Liver (tissue), 9 donors: ENCODE results near the gene UNG. TPM values are rescaled to one million over a fixed set of nuclear protein-coding genes. Genes with fewer than 3 reads are reported as not detected.

Experiments used
- DNase-seq: peaks from one replicate; pipeline ENCODE4 v3.0.0-alpha.2; 2017; ENCODE audit warnings: low spot score
- H3K27ac ChIP-seq, 2 donors: one replicate each; pipeline ENCODE4 v1.7.0; 2013; ENCODE audit warnings: inconsistent platforms in 2 of 2, low read length in 2 of 2, control low read depth in 1 of 2, low read depth in 1 of 2, mild to moderate bottlenecking in 1 of 2
- H3K27me3 ChIP-seq, 4 donors: one replicate each; pipeline versions ENCODE4 v1.6.1 to v1.7.0; 2013; ENCODE audit warnings: low read length in 3 of 4, inconsistent platforms in 1 of 4, mild to moderate bottlenecking in 1 of 4, moderate library complexity in 1 of 4; ENCODE audit not compliant: control insufficient read depth in 4 of 4, insufficient read depth in 4 of 4
- H3K36me3 ChIP-seq, 4 donors: one replicate each; pipeline versions ENCODE4 v1.6.1 to v1.7.0; 2013; ENCODE audit warnings: low read length in 3 of 4, mild to moderate bottlenecking in 3 of 4, low read depth in 1 of 4, moderate library complexity in 1 of 4; ENCODE audit not compliant: control insufficient read depth in 4 of 4, insufficient read depth in 3 of 4
- H3K4me1 ChIP-seq, 4 donors: one replicate each; pipeline versions ENCODE4 v1.6.1 to v1.7.0; 2013; ENCODE audit warnings: low read length in 3 of 4, mild to moderate bottlenecking in 3 of 4, moderate library complexity in 1 of 4; ENCODE audit not compliant: control insufficient read depth in 4 of 4, insufficient read depth in 4 of 4
- H3K4me3 ChIP-seq, 3 donors: one replicate each; pipeline versions ENCODE4 v1.6.1 to v1.7.0; 2013; ENCODE audit warnings: low read length in 3 of 3, control low read depth in 1 of 3, low read depth in 1 of 3, mild to moderate bottlenecking in 1 of 3
- H3K9ac ChIP-seq, 2 donors: one replicate each; pipeline ENCODE4 v1.7.0; 2013; ENCODE audit warnings: low read length in 2 of 2, mild to moderate bottlenecking in 2 of 2, moderate library complexity in 2 of 2, control low read depth in 1 of 2, low read depth in 1 of 2
- H3K9me3 ChIP-seq, 4 donors: one replicate each; pipeline versions ENCODE4 v1.6.1 to v1.7.0; 2013; ENCODE audit warnings: low read length in 3 of 4; ENCODE audit not compliant: control insufficient read depth in 4 of 4
- EGR1 ChIP-seq, 2 donors: IDR thresholded peaks; 2 replicates each; pipeline ENCODE4 v1.6.1; 2016 to 2018; ENCODE audit warnings: antibody characterized with exemption in 2 of 2, low read depth in 2 of 2
- FOXA2 ChIP-seq: IDR thresholded peaks from 2 replicates; pipeline ENCODE4 v1.6.1; 2016; ENCODE audit warnings: antibody characterized with exemption
- GABPA ChIP-seq, 2 donors: IDR thresholded peaks in 1 of 2; conservative IDR thresholded peaks in 1 of 2; 2 replicates each; pipeline ENCODE4 v1.6.1; 2016; ENCODE audit warnings: antibody characterized with exemption in 2 of 2, mild to moderate bottlenecking in 1 of 2, moderate library complexity in 1 of 2
- HNF4A ChIP-seq, 2 donors: conservative IDR thresholded peaks; 2 replicates each; pipeline ENCODE4 v1.6.1; 2016; ENCODE audit warnings: antibody characterized with exemption in 2 of 2, mild to moderate bottlenecking in 2 of 2
- HNF4G ChIP-seq: IDR thresholded peaks from 2 replicates; pipeline ENCODE4 v1.6.1; 2016; ENCODE audit warnings: antibody characterized with exemption
- RXRA ChIP-seq, 2 donors: IDR thresholded peaks; 2 replicates each; pipeline ENCODE4 v1.6.1; 2017 to 2018; ENCODE audit warnings: antibody characterized with exemption in 2 of 2, mild to moderate bottlenecking in 1 of 2
- SP1 ChIP-seq: IDR thresholded peaks from 2 replicates; pipeline ENCODE4 v1.6.1; 2018; ENCODE audit warnings: antibody characterized with exemption, mild to moderate bottlenecking
- YY1 ChIP-seq: IDR thresholded peaks from 2 replicates; pipeline ENCODE4 v1.6.1; 2016; ENCODE audit warnings: antibody characterized with exemption, mild to moderate bottlenecking
- WGBS: extraction: QIAGEN DNeasy Blood & Tissue Kit; methylation state at CpG from one replicate; pipeline ENCODE4 v1.1.7; 2013; 5-methylcytosine and 5-hydroxymethylcytosine counted together
- polyA plus RNA-seq, 2 donors: library from polyadenylated mRNA; stranded (reverse) in 1 of 2; unstranded in 1 of 2; fragments of 200-250 nt in 1 of 2; fragments of >200 nt in 1 of 2; fragmentation: Nextera tagmentation in 1 of 2; extraction: Ambion mirVana in 1 of 2; gene quantifications; one replicate each; pipeline versions ENCODE4 v1.2.1 to v1.2.3, GENCODE V29; 2013 to 2015
- total RNA-seq, 2 donors: library from RNA; depleted of rRNA; stranded (reverse); fragments of >200 nt; gene quantifications; one replicate each; pipeline ENCODE4 v1.2.3, GENCODE V29; 2014
- TF ChIP-seq, protein P1 (sequence below): IDR thresholded peaks from 2 replicates; pipeline ENCODE4 v1.6.1; 2016; ENCODE audit warnings: antibody characterized with exemption, mild to moderate bottlenecking
- TF ChIP-seq, protein P2 (sequence below): IDR thresholded peaks from 2 replicates; pipeline ENCODE4 v1.6.1; 2016; ENCODE audit warnings: antibody characterized with exemption
- TF ChIP-seq, protein P3 (sequence below): IDR thresholded peaks from 2 replicates; pipeline ENCODE4 v1.6.1; 2016; ENCODE audit warnings: antibody characterized with exemption
- donor health status: healthy.
- donor health status: healthy.
- donor health status: healthy.
- donor health status: healthy.
- donor health status: healthy.

UNG gene
- total and polyA plus RNA-seq, 4 donors = 9.4 to 22.1 (median 14.9) TPM

DNA sequence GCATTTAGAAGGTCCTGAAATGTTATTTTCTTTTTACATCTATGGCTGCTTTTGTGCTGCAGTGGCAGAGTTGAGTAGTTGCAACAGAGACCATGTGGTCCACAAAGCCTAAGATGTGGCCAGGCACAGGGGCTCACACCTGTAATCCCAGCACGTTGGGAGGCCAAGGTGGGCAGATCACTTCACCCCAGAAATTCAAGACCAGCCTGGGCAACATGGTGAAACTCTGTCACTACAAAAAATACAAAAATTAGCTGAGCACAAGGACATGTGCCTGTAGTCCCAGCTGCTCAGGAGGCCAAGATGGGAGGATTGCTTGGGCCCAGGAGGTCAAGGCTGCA is 31.6 kb upstream of the UNG start:
- TF ChIP-seq, protein P1, sequence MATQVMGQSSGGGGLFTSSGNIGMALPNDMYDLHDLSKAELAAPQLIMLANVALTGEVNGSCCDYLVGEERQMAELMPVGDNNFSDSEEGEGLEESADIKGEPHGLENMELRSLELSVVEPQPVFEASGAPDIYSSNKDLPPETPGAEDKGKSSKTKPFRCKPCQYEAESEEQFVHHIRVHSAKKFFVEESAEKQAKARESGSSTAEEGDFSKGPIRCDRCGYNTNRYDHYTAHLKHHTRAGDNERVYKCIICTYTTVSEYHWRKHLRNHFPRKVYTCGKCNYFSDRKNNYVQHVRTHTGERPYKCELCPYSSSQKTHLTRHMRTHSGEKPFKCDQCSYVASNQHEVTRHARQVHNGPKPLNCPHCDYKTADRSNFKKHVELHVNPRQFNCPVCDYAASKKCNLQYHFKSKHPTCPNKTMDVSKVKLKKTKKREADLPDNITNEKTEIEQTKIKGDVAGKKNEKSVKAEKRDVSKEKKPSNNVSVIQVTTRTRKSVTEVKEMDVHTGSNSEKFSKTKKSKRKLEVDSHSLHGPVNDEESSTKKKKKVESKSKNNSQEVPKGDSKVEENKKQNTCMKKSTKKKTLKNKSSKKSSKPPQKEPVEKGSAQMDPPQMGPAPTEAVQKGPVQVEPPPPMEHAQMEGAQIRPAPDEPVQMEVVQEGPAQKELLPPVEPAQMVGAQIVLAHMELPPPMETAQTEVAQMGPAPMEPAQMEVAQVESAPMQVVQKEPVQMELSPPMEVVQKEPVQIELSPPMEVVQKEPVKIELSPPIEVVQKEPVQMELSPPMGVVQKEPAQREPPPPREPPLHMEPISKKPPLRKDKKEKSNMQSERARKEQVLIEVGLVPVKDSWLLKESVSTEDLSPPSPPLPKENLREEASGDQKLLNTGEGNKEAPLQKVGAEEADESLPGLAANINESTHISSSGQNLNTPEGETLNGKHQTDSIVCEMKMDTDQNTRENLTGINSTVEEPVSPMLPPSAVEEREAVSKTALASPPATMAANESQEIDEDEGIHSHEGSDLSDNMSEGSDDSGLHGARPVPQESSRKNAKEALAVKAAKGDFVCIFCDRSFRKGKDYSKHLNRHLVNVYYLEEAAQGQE = peak; percentile 4
- TF ChIP-seq RXRA (IDR thresholded peaks at IDR 0.05) = peak in 1 of 2 donors; percentile 2
- TF ChIP-seq GABPA (IDR thresholded peaks at IDR 0.05 in 1 of 2, conservative IDR thresholded peaks at IDR 0.05 in 1 of 2) = no peak
- TF ChIP-seq, protein P2, sequence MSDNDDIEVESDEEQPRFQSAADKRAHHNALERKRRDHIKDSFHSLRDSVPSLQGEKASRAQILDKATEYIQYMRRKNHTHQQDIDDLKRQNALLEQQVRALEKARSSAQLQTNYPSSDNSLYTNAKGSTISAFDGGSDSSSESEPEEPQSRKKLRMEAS = no peak
- no peak for TF ChIP-seq SP1
- H3K36me3 ChIP-seq = peaks cover 0 to 25% (median 14%) of the 10 kb centered on the region in 4 donors
- no peak for DNase-seq
- no peak overlapping the region for H3K4me3 ChIP-seq
- H3K4me1 ChIP-seq = peaks cover 4 to 40% (median 26%) of the 10 kb centered on the region in 4 donors
- WGBS = 25% methylated on average over 1 of the region's 1 CpG
- peak overlapping the region in 1 of 2 donors; percentile 21 for H3K9ac ChIP-seq
- H3K9me3 ChIP-seq = no peaks in the 10 kb centered on the region
- no peaks in the 10 kb centered on the region for H3K27me3 ChIP-seq
- H3K27ac ChIP-seq = peak overlapping the region; percentile 57 to 70

GRCh38 chr12:109069307-109070271 is 27.8 kb upstream of the UNG start:
- no peak overlapping the region for H3K9ac ChIP-seq
- no peaks in the 10 kb centered on the region for H3K9me3 ChIP-seq
- no peak overlapping the region for H3K27ac ChIP-seq
- peak in 1 of 2 donors; percentile 54 for TF ChIP-seq HNF4A (conservative IDR thresholded peaks at IDR 0.05)
- TF ChIP-seq, protein P3, sequence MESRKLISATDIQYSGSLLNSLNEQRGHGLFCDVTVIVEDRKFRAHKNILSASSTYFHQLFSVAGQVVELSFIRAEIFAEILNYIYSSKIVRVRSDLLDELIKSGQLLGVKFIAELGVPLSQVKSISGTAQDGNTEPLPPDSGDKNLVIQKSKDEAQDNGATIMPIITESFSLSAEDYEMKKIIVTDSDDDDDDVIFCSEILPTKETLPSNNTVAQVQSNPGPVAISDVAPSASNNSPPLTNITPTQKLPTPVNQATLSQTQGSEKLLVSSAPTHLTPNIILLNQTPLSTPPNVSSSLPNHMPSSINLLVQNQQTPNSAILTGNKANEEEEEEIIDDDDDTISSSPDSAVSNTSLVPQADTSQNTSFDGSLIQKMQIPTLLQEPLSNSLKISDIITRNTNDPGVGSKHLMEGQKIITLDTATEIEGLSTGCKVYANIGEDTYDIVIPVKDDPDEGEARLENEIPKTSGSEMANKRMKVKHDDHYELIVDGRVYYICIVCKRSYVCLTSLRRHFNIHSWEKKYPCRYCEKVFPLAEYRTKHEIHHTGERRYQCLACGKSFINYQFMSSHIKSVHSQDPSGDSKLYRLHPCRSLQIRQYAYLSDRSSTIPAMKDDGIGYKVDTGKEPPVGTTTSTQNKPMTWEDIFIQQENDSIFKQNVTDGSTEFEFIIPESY = no peak
- no peak for TF ChIP-seq HNF4G
- TF ChIP-seq FOXA2 = no peak
- no peak for TF ChIP-seq GABPA (IDR thresholded peaks at IDR 0.05 in 1 of 2, conservative IDR thresholded peaks at IDR 0.05 in 1 of 2)
- TF ChIP-seq YY1 = no peak
- TF ChIP-seq SP1 = peak; percentile 16
- TF ChIP-seq, protein P1 = no peak
- no peak for TF ChIP-seq EGR1 (IDR thresholded peaks at IDR 0.05; ENCODE audit: low read depth in 2 of 2)
- H3K27me3 ChIP-seq = no peaks in the 10 kb centered on the region
- 86% methylated on average over 17 of the region's 17 CpGs for WGBS
- H3K4me3 ChIP-seq = no peak overlapping the region
- peaks cover 2 to 33% (median 23%) of the 10 kb centered on the region in 4 donors for H3K4me1 ChIP-seq
- peaks cover 0 to 58% (median 31%) of the 10 kb centered on the region in 4 donors for H3K36me3 ChIP-seq
- no peak for DNase-seq
